Dermis blood vessel endothelial cell (primary cell): ENCODE results near the gene LMF1. TPM values are rescaled to one million over a fixed set of nuclear protein-coding genes. Genes with fewer than 3 reads are reported as not detected.
"Not testable (repeated sequence)": the region's sequence is repeated elsewhere in the genome, so short reads cannot be mapped to it uniquely, and the experiment has no call there.

ENCODE experiments used
- DNase-seq: peaks from one replicate; pipeline ENCODE4 v3.0.0; 2010
- total RNA-seq: library from RNA; depleted of rRNA; stranded (reverse); fragments of >200 nt; gene quantifications from 2 replicates; pipeline ENCODE4 v1.2.3, GENCODE V29; 2014

The LMF1 gene
- total RNA-seq, 1 donor from 2014 or later, result 14.6 TPM

- not testable (repeated sequence) for DNase-seq
Observed at GRCh38 chr16:947922-948303, 22.9 kb downstream of the LMF1 start.

DNA sequence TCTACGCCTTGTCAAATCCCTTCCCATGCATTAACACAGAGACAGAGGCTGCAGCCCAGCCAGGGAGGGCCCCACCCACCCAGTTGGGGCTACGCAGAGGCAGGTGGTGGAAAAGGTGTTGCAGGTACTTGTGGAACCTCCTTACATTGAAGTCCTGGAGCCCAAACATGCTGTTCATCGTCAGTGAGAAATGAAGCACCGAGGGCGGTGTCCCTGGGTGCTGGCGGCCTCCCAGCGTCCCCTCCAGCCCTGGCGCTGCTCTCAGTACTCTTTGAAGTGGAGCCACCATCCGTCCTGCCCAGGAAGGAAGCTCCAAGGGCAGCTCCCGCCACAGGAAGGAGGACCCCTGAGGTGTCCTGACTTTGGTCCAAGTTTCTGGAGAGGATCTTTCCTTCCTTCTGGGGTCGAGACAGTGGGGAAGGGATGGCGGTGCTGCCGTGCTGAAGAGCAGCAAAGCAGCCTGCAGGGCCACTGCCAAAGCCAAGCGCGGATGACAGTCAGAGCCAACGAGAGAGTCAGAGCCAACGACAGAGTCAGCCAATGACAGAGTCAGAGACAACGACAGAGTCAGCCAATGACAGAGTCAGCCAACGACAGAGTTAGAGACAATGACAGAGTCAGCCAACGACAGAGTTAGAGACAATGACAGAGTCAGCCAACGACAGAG is 23.4 kb downstream of the LMF1 start:
- no peak for DNase-seq

DNA sequence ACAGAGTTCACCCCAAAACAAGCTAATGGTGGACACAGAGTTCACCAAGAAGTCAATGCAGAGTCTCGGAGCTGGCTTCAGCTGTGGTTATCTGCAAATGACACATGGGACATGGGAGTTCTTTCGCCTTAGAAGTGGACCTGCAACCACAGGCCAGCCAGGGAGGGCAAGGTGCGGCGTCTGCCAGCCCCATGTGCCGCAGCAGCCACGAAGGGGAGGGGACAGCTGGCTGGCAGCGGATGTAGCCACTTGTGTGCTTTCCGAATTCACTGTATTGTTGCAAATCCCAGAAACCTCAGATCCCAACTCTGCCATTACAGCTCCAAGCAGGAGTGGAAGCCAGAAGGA is 24.8 kb downstream of the LMF1 start:
- no peak for DNase-seq

- no peak for DNase-seq
Observed at GRCh38 chr16:945271-946047, 25.3 kb downstream of the LMF1 start.

DNA sequence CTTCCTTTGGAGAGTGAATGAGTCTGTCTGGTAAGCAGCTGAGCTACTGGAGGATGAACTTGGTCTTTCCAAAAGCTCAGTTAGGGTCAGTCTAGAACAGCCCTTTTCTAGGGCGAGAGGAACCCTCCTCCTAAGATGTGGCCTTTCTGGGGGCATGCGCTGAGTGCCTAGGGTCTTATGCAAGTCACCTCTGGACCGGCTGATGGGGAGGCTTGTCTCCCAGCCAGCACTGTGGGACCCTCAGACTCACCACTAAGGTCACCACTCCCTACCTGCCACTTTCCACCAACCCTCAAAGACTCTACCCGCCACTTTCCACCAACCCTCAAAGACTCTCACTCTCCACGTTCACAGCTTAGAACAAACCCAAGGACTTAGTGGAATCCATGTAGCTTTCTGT is 26.8 kb downstream of the LMF1 start:
- no peak for DNase-seq

DNA sequence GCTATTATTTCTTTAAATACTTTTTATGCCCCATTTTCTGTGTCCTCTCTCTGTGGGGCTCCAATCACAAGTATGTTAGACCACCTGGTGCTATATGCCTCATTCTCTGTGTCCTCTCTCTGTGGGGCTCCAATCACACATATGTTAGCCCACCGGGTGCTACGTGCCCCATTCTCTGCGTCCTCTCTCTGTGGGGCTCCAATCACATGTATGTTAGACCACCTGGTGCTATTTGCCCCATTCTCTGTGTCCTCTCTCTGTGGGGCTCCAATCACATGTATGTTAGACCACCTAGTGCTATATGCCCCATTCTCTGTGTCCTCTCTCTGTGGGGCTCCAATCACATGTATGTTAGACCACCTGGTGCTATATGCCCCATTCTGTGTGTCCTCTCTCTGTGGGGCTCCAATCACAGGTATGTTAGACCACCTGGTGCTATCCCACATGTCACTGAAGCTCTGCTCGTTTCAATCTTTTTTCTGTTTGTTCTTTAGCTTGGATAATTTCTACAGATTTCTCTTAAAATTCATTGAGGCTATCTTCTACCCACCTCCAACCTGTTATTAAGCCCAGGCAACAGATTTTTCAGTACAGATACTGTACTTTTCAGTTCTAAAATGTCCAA is 28.2 kb downstream of the LMF1 start:
- DNase-seq, result no peak

GRCh38 chr16:939941-940340 is 30.8 kb downstream of the LMF1 start:
- DNase-seq, result no peak

- no peak for DNase-seq
Observed at GRCh38 chr16:939311-939710, 31.5 kb downstream of the LMF1 start.

- DNase-seq, result no peak
Observed at GRCh38 chr16:938752-939151, 32.0 kb downstream of the LMF1 start.

- DNase-seq, result no peak
Observed at GRCh38 chr16:938136-938535, 32.6 kb downstream of the LMF1 start.

DNA sequence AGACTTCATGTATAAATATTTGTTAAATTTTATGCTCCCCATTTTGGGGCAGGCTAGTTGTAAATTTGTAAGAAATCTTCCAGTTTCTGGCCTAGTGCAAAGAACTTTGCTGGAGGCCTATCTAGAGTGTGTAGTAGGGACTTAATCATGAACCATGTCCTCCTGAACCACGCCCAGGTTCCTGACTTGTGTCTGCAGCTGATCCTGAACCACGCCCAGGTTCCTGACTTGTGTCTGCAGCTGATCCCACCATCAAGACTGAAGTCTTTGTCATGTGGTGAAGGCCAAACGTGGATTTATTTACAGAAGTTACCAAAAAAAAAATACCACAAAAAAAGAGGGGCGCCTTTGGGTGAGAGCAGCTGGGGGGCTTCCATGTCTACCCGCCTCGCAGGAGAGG is 33.1 kb downstream of the LMF1 start:
- DNase-seq, result no peak

- DNase-seq, result no peak
Observed at GRCh38 chr16:937311-937710, 33.5 kb downstream of the LMF1 start.

- DNase-seq, result no peak
Observed at GRCh38 chr16:935684-936083, 35.1 kb downstream of the LMF1 start.

- no peak for DNase-seq
Observed at GRCh38 chr16:934178-934577, 36.6 kb downstream of the LMF1 start.

GRCh38 chr16:933581-933980 is 37.2 kb downstream of the LMF1 start:
- no peak for DNase-seq

- no peak for DNase-seq
Observed at GRCh38 chr16:932831-933330, 37.9 kb downstream of the LMF1 start.

- DNase-seq, result no peak
Observed at GRCh38 chr16:931626-932500, 38.9 kb downstream of the LMF1 start.

DNA sequence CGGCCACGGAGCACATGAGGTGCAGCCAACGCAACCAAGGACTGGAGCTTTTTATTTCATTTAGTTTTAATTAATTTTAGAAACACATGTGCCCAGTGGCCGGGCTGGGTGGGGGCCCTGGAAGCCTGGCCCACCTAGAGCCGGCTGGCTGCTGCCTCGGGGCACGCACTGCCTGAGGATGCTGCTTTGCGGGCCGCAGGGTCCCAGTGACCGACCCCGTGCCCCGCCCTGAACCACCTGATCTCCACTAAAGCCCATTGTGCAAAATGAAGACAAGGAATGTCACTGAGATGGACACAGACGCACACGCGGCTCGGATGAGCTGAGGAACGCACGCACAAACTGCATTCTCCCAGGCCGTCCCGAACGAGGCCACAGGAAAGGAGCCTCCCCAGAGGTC is 39.6 kb downstream of the LMF1 start:
- DNase-seq, result no peak

DNA sequence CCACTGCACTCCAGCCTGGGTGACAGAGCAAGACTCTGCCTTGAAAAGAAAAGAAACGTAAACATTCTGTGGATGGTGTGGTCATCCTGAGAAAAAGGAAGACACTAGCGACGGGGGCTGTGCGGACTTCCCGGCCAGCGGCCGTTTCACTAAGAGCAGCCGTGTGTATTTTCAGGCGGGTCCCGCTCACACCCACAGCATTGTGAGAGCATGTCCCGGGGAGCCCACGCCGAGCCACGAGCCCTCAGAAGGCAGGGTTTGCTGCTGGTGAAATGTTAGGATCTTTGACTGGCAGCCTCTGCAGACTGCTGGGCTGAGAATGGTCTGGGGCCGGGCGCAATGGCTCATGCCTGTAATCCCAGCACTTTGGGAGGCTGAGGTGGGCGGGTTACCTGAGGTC is 40.3 kb downstream of the LMF1 start:
- no peak for DNase-seq

DNA sequence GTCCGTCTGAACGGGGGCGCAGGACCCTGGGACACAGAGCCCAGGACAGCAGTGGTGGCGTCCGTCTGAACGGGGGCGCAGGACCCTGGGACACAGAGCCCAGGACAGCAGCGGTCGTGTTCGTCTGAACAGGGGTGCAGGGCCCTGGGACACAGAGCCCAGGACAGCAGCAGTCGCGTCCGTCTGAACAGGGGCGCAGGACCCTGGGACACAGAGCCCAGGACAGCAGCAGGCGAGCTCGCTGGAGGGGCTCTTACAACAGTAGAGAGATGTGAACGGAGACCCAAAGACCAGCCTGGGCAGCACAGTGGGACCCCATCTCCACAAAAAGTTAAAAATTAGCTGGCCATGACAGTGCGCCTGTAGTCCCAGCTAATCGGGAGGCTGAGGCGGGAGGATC is 40.7 kb downstream of the LMF1 start:
- no peak for DNase-seq

DNA sequence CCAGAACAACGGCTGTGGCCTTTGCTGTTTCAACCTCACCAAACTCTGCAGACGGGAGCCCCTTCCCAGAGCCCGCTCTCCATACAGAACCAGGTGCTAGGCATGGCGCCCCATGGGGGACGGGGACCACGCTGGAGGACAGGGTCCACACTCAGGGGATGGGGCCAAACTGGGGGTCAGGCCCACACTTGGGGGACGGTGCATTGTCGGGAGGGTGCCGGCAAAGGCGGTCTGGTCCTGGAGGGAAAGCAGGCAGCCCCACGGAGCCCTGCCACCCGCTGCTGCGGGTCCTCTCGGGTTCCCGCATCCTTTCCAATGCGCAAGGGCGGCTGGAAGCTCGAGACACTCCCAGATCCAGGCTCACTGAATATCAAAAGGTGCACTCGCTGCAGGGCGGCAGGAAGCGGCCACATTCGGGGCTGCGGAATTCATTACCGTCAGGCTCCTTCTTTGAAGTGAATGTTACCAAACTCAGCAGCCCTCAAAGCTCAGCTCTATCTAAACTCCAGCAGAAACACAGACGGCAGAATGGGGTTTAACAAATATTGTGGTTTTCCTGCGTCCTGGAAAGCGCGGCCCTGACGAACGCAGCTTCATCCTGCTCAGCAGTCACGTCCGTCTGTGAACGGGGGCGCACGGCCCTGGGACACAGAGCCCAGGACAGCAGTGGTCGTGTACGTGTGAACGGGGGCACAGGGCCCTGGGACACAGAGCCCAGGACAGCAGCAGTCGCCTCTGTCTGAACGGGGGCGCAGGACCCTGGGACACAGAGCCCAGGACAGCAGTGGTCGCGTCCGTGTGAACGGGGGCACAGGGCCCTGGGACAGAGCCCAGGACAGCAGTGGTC is 41.3 kb downstream of the LMF1 start:
- DNase-seq, result no peak

GRCh38 chr16:928526-928925 is 42.3 kb downstream of the LMF1 start:
- DNase-seq, result no peak
